ENCODE results near the gene DHDDS.
"Not testable (repeated sequence)": the region's sequence is repeated elsewhere in the genome, so short reads cannot be mapped to it uniquely, and the experiment has no call there.

DNA sequence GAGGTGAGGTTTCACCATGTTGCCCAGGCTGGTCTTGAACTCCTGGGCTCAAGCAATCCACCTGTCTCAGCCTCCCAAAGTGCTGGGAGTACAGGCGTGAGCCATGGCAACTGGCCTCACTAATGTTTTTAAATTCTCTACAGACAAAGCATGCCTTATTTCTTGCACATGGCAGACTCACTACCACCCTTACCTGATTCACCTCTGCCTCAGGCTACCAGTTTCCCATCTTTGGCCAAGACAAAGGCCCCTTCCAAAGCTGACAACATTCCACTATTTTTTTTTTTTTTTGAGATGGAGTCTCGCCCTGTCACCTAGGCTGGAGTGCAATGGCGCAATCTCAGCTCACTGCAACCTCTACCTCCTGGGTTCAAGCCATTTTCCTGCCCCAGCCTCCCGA, 83.7 kb downstream of the DHDDS start:
- TF ChIP-seq, protein P1, sequence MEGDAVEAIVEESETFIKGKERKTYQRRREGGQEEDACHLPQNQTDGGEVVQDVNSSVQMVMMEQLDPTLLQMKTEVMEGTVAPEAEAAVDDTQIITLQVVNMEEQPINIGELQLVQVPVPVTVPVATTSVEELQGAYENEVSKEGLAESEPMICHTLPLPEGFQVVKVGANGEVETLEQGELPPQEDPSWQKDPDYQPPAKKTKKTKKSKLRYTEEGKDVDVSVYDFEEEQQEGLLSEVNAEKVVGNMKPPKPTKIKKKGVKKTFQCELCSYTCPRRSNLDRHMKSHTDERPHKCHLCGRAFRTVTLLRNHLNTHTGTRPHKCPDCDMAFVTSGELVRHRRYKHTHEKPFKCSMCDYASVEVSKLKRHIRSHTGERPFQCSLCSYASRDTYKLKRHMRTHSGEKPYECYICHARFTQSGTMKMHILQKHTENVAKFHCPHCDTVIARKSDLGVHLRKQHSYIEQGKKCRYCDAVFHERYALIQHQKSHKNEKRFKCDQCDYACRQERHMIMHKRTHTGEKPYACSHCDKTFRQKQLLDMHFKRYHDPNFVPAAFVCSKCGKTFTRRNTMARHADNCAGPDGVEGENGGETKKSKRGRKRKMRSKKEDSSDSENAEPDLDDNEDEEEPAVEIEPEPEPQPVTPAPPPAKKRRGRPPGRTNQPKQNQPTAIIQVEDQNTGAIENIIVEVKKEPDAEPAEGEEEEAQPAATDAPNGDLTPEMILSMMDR (IDR thresholded peaks at IDR 0.05): not testable (repeated sequence)
- TF ChIP-seq POLR2A, POLR2AphosphoS5 (IDR thresholded peaks at IDR 0.05): not testable (repeated sequence)
